ENCODE results near the gene PRDX3. TPM values are rescaled to one million over a fixed set of nuclear protein-coding genes. Genes with fewer than 3 reads are reported as not detected.

PRDX3 gene
- total RNA-seq, 6 experiments from 2014 or later: 156 to 183 (median 171) TPM

DNA sequence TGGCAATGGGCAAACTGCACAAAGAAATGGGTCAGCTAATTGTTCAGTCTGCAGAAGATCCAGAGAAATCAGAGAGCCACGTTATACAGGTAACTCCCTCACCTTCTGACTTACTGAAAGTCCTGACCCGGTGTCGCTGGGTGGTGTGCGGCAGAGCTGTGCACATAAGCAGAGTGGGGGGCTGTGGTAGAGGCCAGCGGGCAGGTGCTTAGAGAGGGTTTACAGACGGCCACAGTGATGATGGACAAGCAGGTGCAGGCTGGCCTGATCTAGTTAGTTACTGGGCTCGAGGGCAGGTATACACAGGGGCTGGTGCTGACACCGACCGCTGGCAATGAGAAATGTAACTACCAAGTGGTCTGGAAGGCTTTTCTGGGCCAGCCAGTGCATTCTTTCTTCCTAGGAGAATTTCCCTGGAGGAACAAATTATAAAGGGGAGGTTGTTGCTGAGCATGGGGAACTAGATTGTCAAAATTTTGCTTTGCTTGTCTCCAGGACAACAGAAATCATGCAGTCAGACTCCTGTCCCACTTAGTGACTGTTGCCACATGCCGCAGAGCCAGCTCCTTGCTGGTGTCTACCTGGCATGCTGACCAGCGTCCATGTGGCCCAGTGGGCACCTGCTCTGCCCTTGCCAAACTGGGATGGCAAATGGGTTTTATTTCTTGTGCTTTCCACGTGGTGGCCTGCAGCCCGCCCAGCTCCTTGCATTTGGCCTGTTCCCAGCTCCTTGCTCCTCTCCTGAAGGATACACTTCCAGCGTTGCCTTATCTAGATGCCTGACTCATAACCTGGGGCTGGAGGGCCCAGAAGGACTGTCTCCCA is 45.9 kb downstream of the PRDX3 start:
- H3K9me3 Mint-ChIP-seq: no peaks in the 10 kb centered on the region
- TF ChIP-seq, protein P1, sequence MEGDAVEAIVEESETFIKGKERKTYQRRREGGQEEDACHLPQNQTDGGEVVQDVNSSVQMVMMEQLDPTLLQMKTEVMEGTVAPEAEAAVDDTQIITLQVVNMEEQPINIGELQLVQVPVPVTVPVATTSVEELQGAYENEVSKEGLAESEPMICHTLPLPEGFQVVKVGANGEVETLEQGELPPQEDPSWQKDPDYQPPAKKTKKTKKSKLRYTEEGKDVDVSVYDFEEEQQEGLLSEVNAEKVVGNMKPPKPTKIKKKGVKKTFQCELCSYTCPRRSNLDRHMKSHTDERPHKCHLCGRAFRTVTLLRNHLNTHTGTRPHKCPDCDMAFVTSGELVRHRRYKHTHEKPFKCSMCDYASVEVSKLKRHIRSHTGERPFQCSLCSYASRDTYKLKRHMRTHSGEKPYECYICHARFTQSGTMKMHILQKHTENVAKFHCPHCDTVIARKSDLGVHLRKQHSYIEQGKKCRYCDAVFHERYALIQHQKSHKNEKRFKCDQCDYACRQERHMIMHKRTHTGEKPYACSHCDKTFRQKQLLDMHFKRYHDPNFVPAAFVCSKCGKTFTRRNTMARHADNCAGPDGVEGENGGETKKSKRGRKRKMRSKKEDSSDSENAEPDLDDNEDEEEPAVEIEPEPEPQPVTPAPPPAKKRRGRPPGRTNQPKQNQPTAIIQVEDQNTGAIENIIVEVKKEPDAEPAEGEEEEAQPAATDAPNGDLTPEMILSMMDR (IDR thresholded peaks at IDR 0.05): no peak
- H3K4me1 Mint-ChIP-seq (ENCODE audit: low read depth): peaks cover 31% of the 10 kb centered on the region
- peaks cover 50% of the 10 kb centered on the region for H3K36me3 Mint-ChIP-seq (ENCODE audit: low read depth)
- peaks cover 2% of the 10 kb centered on the region; the same call in 1 of the 2 replicates for H3K27me3 Mint-ChIP-seq (ENCODE audit: insufficient read depth)
- DNase-seq: no peak
- H3K4me3 Mint-ChIP-seq: no peak overlapping the region
- no peak overlapping the region for H3K27ac Mint-ChIP-seq

DNA sequence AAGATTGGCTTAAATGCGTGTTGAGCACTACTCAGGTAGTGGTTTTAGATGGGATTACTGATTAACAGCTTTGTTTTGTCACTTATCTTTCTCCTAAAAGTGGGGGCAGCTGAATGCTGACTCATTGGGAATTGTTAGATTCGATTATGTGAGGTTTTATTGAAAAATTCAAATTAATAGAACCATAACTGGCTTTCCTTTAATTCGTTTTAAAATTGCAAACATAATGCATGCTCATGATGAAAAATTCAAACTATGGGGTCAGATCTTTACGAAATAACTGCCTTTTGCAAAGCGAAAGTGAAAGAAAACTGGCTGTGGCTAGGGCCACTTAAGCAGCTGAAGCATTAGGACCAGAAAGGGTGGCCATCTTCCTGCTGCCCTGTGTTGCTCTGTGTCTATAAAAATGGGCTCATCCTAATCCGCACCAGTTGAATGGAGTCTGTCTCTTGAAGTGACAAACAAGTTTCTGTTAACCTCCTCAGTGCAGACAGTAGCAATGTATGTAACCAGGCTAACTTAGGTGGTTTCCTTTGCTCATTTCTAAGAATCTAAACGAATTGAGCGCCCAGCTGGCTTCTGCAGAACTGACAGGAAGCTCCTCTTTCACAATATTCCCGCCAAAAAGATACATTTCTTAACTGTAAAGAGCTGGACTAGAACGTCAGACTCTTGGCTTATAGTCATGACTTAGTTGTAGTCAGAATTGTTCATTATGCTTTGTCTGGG is 46.9 kb downstream of the PRDX3 start:
- Mint-ChIP-seq H3K36me3 (ENCODE audit: low read depth) (peaks cover 50% of the 10 kb centered on the region), H3K9me3 (no peaks in the 10 kb centered on the region), H3K27me3 (ENCODE audit: insufficient read depth) (peaks cover 2% of the 10 kb centered on the region; the same call in 1 of the 2 replicates), H3K27ac (peak overlapping the region; percentile 55; the same call in 1 of the 2 replicates), H3K4me1 (ENCODE audit: low read depth) (peaks cover 31% of the 10 kb centered on the region), H3K4me3 (peak overlapping the region; percentile 70)
- no peak for DNase-seq
- TF ChIP-seq, protein P1 (IDR thresholded peaks at IDR 0.05): no peak

DNA sequence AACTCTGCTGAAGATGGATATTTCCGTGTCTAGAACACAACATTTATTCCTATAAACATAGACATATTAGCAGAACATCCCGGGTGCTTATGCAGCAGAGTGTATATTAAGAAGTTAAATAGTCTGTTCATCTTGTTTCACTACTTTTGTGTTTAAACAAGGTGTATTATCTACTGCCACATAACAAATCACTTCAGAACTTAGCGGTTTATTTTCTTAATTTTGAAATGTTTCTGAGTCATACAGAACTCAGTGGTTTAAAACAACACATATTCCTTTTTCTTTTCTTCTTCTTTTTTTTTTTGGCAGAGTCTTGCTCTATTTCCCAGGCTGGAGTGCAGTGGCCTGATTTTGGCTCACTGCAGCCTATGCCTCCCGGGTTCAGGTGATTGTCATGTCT is 48.9 kb downstream of the PRDX3 start:
- Mint-ChIP-seq H3K27me3 (ENCODE audit: insufficient read depth) (peaks cover 2% of the 10 kb centered on the region; the same call in 1 of the 2 replicates), H3K9me3 (no peaks in the 10 kb centered on the region), H3K27ac (no peak overlapping the region), H3K4me1 (ENCODE audit: low read depth) (peaks cover 22% of the 10 kb centered on the region), H3K36me3 (ENCODE audit: low read depth) (peaks cover 58% of the 10 kb centered on the region), H3K4me3 (no peak overlapping the region; the same call in 1 of the 2 replicates)
- no peak for DNase-seq
- TF ChIP-seq, protein P1 (IDR thresholded peaks at IDR 0.05): no peak

DNA sequence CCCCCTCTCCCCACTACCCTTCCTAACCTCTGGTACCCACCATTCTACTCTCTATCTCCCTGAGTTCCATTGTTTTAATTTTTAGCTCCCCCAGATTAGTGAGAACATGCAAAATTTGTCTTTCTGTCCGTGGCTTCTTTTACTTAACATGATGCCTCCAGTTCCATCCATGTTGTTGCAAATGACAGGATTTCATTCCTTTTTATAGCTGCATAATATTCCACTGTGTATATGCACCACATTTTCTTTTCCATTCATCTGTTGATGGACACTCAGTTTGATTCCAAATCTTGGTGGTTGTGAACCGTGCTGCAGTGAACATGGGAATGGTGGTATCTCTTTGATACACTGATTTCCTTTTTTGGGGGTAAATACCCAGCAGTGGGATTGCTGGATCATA is 52.7 kb downstream of the PRDX3 start:
- no peaks in the 10 kb centered on the region for H3K9me3 Mint-ChIP-seq
- H3K4me1 Mint-ChIP-seq (ENCODE audit: low read depth): peaks cover 6% of the 10 kb centered on the region
- no peaks in the 10 kb centered on the region; the same call in 1 of the 2 replicates for H3K27me3 Mint-ChIP-seq (ENCODE audit: insufficient read depth)
- no peak overlapping the region for H3K4me3 Mint-ChIP-seq
- no peak for DNase-seq
- peaks cover 38% of the 10 kb centered on the region for H3K36me3 Mint-ChIP-seq (ENCODE audit: low read depth)
- TF ChIP-seq, protein P1 (IDR thresholded peaks at IDR 0.05): no peak
- no peak overlapping the region for H3K27ac Mint-ChIP-seq

DNA sequence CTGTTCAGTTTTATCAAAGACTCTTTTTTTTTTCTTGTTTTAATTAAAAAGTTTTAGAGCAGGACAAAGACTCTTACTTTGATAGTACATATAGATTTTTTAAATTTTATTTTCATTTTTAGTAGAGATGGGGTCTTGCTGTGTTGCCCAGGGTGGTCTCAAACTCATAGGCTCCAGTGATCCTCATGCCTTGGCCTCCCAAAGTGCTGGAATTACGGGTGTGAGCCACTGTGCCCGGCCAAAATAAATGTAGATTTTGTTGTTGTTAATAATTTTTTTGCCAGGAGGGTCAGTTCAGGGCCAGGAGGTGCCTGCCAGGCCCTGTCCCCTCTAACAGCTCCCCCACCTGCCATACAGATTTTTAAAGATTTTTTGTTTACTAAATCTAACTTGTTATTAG is 57.7 kb downstream of the PRDX3 start:
- Mint-ChIP-seq H3K36me3 (ENCODE audit: low read depth) (peaks cover 14% of the 10 kb centered on the region), H3K27me3 (ENCODE audit: insufficient read depth) (no peaks in the 10 kb centered on the region), H3K27ac (peak overlapping the region; percentile 75), H3K9me3 (no peaks in the 10 kb centered on the region), H3K4me3 (no peak overlapping the region), H3K4me1 (ENCODE audit: low read depth) (peaks cover 16% of the 10 kb centered on the region)
- TF ChIP-seq, protein P1 (IDR thresholded peaks at IDR 0.05): no peak
- no peak for DNase-seq

All from HFFc6 (cell line).